SU-DHL-6 (cell line): ENCODE data around the gene RNFT2.

Source experiments
- EZH2phosphoT487 ChIP-seq: fragments of 200-600 bp; sonication (generic), shearing (Covaris generic); conservative IDR thresholded peaks from 2 replicates; pipeline ENCODE4 v1.6.1; 2018; ENCODE audit warnings: mild to moderate bottlenecking, antibody characterized with exemption, low read length, moderate library complexity, mixed read lengths
- TF ChIP-seq, protein P1 (sequence below): fragments of 200-600 bp; sonication (generic); IDR thresholded peaks from one replicate; pipeline ENCODE4 v1.5.1; 2017; ENCODE audit warnings: antibody characterized with exemption, mild to moderate bottlenecking, low read length, moderate library complexity; ENCODE audit not compliant: insufficient read depth, poor library complexity, severe bottlenecking

DNA sequence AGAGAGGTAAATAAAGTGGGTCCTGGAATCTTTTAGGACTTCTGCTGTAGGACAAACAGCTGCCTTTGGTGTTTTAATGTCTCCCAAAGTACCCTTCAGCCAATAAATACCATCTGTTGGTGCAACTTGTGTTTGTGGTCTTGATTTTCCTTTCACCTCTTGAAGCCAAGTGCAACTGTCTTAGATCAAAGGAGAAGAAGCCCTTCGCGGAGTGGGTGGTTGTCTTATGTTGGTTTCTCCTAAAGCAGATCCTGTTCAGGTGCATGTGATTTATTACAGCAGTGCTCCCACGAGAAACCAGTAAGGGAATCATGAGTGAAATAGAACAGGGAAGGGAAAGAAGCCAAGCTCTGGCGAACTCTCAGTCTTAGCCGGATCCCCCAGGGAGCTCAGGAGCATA lies 115.4 kb downstream of the RNFT2 start:
- TF ChIP-seq, protein P1, sequence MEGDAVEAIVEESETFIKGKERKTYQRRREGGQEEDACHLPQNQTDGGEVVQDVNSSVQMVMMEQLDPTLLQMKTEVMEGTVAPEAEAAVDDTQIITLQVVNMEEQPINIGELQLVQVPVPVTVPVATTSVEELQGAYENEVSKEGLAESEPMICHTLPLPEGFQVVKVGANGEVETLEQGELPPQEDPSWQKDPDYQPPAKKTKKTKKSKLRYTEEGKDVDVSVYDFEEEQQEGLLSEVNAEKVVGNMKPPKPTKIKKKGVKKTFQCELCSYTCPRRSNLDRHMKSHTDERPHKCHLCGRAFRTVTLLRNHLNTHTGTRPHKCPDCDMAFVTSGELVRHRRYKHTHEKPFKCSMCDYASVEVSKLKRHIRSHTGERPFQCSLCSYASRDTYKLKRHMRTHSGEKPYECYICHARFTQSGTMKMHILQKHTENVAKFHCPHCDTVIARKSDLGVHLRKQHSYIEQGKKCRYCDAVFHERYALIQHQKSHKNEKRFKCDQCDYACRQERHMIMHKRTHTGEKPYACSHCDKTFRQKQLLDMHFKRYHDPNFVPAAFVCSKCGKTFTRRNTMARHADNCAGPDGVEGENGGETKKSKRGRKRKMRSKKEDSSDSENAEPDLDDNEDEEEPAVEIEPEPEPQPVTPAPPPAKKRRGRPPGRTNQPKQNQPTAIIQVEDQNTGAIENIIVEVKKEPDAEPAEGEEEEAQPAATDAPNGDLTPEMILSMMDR = no peak
- no peak for TF ChIP-seq EZH2phosphoT487
